Activated CD4-positive, CD25-positive, alpha-beta regulatory T cell treated with anti-CD3 and anti-CD28 coated beads, Interleukin-2, amount 50 U/mL, for 16 hours (primary cell): Measurements from ENCODE around the gene AMPH.

ENCODE experiments used
- DNase-seq: peaks from one replicate; pipeline ENCODE4 v3.0.0-alpha.2; 2020; ENCODE audit warnings: low read depth, low spot score

The AMPH gene

DNA sequence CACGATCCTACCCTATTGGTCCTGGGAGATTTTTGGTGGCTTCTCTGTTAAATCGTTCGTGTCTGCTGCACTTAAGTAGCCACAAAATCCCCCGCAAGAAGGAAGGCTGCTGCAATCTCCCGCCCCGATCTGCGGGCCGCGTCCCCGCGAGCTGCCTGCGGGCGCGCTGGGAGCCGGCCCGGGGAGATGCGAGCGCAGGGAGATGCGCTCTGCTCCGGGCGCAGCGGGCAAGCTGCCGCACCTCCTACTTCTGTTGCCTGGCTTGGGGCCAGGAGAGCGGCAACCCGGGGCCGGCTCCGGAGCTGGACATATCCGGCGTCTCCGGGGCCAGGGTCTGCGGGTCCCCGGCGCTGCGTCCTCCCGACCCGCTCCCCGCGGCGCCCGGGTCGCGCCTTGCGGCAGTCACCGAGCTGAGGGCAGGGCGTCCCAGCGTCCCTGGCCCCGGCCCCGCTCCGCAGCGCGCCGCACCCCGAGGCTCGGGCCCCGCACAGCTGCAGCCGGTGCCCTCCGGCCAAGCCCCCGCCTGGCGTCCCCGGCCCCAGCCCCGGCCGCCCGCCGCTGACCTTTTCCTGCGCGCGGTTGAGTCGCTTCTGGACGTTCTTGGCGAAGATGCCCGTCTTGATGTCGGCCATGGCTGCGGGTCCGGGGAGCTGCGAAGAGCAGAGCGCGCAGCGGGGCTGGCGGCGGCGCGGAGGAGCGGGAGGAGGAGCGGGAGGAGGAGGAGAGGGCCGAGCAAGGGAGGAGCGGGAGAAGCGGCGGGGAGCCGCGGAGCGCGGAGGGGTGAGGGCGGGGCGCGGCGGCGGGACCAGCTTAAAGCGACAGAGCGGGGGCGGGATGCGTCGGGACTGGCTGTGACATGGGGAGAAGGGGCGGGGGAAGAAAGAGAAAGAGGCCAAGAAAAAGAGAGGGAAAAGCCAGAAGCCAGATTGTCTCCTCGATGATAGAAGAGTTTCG is at the start of gene AMPH:
Gene AMPH, minus strand, starts transcription at position 654 of the 954 bp plus-strand sequence. Its CDS starts 22 bp downstream, at position 632.
- no peak for DNase-seq

DNA sequence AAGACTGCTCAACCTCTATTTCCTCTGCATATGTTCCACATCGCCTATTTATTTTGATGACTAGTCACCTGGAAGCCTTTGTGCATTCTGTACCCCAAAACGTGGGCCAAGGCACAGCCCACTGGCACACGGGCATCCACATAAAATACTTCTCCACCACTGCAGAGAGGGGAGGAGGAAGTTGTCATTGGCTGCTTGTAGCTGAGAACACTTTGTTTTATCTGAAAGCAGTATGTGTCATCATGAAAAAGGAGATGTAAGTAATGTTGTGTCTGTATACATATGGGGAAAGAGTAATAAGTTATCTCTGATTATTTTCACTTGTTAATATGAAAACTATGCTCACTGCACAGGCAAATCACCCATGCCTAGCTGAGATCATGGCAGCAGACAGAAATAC is 48.2 kb upstream of the AMPH start:
- no peak for DNase-seq

DNA sequence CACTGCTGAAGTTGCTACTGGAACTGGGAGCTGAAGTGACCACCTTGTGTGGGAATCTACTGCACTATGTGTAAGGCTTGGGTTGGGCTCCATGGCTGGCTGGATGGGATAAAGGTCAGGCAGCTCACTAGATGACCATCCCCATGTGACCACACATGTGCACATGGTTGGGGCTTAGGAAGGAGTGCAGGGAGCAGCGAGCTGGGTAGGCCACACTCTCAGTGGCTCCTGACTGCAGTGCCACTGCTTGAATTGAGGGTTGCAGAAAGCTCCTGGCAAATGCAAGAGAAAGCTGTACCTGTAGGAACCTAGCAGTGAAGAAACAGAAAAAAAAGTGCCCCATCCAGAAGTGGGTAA is 47.5 kb upstream of the AMPH start:
- no peak for DNase-seq

DNA sequence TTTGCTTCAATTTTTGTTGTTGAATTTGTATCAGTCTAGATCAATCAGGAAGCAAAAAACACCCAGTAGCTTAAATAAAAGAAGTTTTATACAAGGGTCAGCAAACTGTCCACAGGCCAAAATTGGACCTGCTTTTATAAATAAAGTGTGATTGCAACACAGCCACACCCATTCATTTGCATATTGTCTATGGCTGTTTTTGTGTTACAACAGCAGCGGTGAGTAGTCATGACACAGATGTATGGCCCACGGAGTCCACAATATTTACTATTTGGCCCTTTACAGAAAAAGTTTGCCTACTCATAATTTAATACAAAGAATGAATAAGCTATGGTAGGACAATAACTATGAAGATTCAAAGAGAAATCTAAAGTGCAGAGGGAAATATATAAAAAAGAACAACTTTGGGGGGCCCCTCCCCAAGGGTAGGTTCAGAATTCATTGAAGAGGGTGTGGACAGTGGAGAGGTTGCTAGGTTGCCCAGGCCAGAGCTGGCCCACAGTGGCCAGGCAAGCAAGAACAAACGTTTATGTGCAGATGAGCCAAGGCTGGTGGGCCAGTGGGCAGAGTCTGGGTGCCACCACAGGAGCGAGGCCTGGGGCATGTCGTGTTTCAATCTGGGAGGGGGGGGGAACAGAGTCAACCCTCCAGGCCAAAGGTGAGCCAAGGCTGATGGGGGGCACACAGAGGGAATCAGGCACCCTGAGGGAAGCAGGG is 47.0 kb upstream of the AMPH start:
- DNase-seq: no peak

DNA sequence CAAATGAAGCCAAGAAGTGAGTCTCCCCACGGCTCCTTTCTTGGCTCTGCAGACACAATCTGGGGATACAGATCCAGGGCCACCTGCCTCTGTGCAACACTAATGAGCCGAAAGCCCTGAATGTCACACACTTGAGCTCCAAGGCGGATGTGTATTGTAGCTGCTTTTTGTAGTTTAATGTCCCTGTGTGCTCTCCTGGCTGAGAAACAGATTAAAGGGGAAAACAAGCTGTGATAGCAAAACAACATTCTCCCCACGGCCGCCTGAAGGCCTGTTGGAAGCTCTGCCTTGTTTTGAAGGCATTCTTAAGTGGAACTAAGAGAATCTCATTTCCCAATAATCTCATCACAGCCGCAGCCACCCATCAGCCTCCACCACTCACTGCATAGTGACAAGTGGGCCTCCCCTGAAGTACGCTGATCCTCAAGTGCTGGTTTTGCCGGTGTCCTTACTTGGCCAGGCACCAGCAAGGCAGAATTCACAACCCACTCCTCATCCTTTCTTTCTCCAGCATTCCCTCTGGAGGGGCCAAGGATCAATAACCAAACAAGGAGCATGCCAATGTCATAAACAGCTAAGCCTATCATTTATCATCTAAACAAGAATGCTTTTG is 44.4 kb upstream of the AMPH start:
- DNase-seq: no peak

DNA sequence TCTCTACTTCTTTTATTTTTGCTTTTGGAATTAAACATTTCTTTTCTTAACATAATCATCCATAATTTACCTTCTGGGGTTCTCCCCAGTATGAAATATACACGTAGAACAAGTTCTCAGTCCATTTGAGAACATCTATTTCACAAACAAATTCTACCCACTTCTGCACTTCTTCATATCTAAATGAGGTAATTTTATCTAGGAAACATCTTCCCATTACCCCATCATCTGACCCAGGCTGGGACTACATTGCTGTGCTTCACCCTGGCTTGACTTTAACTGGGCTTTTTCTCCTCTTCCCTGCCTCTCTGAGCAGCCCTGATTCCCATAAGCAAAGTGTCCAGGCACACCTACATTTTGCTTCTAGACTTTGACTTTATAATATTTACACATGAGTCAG is 43.3 kb upstream of the AMPH start:
- DNase-seq: no peak

DNA sequence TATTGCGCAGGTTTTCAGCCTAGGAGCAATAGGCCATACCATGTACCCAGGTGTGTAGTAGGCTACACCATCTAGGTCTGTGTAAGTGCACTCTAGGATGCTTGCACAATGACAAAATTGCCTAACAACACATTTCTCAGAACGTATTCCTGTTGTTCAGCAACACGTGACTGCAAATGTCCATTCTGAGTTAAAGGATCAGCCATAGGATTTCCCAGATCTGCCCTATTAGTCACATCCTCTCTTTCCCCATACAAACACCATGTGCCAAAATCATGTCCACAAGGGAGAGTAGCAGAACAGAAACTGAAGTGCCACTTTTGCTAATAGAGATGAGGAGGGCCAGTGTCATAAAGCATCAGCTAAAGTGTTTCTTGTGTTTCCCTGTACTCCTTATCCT is 42.6 kb upstream of the AMPH start:
- no peak for DNase-seq

DNA sequence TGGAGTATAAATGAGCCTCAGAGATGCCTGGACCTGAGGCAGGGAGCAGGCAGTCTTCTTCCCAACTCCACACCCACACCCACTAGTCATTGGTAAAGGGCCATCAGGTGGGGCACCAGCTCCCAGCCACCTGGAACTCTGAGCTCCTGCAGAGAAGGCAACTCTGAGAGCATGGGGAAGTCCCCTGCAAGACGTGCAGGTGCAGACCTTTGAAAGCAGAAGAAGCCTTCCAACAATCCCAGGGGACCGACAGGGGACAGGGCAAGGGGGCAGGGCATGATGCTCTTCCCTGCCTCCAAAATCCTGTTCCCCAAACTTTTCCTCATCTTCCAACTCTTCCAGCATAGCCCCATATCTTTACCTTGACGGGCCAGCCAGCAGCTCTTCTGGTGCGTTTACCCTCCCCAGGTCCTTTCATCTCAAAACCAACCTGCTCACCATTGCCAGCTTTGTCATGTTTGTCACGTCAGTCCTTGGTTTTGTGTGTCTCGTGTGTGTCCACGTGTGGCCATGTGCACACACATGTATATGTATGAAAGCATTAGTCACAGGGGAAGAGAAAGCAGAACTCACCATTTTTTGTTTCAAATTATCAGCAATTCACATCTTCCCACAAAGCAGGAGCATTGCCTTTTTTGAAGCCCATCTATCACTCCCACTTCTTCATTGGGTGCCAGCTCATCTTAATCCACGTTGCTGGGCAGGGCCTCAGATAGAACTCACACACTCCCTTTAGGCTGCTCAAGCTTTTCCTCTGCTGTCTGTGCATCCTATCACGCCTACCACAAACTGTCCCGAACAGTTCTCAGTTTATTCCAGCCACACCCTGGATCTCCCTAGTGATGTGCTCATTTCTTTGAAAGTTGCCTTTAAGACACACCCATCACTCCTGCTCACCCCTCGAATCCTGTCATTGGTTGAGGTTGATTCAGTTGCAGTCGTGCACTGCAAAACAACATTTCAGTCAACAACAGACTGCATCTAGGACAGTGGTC is 41.0 kb upstream of the AMPH start:
- DNase-seq: no peak

DNA sequence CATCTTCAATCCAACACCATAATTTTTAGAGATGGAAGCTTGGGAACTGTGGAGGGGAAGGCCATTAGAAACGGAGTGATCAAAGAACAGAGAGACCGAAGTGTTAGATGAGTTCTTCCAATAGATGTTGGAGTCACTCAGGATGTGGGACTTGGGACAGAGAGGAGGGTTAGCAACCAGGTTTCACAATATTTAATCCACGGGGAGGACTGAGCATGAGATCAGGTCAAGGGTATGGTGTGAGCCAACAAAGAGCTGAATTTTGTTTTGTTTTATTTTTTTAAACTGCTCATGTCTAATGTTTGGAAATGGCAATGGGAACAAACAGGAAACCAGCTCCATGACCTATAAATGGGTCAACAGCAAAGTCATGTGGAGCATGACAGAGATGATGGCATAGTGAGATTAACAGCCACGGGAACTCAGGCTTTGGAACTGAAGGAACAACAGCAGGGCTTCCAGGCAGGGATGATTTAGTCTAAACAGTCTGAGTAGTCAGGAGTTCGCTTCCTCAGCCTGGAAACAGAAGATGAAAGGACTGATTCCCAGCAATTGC is 38.9 kb upstream of the AMPH start:
- no peak for DNase-seq

DNA sequence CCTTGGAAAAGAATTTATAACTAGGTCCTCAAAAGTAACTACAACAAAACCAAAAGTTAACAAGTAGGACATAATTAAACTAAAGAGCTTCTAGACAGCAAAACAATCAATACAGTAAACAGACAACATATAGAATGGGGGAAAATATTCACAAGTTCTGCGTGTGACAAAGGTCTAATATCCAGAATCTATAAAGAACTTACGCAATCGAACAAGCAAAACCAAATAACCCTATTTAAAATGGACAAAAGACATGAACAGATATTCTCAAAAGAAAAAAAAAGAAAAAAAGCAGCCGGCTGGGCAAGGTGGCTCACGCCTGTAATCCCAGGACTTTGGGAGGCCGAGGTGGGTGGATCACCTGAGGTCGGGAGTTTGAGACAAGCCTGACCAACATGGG is 33.8 kb upstream of the AMPH start:
- no peak for DNase-seq

DNA sequence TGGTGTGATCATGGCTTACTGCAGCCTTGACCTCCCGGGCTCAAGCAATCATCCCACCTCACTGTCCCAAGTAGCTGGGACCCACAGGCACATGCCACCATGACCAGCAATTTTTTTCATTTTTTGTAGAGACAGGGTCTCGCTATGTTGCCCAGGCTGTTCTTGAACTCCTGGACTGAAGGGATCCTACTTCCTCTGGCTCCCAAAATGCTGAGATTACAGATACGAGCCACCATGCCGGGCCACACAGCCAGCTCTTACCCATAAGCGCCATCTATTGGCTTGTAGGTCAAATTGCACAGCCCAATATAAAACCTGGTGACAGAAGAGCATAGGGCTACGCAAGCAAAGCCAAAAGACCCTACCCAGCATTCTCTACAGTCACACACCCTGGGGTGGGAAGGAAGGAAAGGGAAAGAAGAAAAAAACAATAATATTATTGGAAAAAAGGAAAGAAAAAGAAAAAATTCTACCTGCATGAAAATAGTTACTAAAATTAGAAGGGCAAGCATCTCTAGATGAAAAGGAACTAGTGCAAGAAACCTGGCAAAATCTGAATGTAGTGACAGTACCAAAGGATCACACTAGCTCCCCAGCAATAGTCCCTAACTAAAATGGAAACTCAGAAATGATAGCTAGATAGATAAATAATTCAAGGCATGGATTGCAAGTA is 29.4 kb upstream of the AMPH start:
- DNase-seq: no peak

DNA sequence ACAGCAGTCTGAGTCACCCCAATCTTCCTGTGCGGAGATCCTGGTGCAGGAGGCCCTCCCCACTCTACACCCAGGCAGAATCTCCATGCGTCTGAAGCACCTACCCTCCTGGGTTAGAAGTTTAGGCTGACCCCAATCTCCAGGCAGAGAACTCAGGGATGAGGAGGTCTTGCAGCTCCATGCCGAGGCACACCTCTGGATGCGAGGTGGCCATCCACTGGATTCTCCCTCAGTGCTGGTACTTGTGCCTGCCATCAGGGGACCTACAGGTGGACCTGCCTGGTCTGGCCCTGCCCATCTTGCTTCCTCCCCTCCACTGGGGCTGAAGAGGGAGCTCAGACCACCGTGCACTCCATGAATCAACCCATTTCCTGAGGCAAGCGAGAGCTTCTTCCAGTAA is 28.8 kb upstream of the AMPH start:
- no peak for DNase-seq

DNA sequence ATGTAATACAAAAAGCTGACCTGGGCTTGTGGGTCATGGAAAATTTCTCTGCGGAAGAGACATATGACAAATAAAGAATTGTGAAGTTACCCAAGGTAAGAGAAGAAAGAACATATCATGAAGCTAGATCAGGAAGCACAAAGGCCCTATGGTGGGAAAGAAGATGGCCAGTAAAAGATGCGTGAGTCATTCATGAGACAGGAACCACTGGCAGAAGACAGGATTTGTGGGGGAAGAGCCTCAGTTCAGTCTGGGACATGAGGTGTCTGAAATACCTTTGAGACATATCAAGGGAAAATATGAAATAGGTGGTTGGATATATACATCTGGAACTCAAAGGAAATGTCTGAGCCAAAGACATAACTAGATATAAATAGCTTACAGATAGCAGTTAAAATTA is 27.7 kb upstream of the AMPH start:
- DNase-seq: no peak

DNA sequence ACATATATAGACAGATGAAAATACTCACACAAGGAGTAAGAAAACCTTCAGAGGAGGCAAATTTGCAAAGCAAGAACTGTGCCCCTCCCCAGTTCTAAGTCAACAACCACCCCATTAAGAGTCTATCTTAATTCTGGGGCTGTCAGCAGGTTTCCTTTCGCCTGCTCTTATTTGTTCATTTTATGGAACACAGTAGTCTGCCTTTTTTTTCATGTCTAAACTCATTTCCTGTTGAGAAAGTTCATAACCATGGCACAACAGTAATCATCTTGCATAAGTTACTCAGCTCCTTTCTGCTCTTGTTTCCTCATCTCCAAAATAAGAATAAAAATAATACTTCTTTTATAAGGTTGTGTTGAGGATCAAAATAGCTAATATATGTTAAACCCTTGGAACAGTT is 25.8 kb upstream of the AMPH start:
- DNase-seq: no peak

DNA sequence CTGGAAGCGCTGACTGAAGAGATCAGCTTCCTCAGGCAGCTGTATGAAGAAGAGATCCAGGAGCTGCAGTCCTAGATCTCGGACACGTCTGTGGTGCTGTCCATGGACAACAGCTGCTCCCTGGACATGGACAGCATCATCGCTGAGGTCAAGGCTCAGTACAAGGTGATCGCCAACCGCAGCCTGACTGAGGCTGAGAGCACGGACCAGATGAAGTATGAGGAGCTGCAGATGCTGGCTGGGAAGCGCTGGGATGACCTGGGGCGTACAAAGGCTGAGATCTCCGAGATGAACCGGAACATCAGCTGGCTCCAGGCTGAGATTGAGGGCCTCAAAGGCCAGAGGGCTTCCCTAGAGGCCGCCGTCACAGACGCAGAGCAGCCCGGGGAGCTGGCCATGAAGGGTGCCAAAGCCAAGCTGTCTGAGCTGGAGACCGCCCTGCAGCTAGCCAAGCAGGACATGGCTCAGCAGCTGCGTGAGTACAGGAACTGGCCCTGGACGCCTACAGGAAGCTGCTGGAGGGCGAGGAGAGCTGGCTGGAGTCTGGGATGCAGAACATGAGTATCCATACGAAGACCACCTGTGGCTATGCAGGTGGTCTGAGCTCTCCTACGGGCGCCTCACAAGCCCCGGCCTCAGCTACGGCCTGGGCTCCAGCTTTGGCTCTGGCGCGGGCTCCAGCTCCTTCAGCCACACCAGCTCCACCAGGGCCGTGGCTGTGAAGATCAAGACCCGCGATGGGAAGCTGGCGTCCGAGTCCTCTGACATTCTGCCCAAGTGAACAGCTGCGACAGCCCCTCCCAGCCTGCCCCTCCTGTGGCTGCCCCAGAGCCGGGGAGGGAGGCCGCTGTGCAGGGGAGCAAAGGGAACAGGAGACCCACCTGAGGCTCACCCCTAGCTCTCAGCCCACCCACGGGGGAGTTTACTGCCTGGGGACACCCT is 24.9 kb upstream of the AMPH start:
- DNase-seq: no peak

DNA sequence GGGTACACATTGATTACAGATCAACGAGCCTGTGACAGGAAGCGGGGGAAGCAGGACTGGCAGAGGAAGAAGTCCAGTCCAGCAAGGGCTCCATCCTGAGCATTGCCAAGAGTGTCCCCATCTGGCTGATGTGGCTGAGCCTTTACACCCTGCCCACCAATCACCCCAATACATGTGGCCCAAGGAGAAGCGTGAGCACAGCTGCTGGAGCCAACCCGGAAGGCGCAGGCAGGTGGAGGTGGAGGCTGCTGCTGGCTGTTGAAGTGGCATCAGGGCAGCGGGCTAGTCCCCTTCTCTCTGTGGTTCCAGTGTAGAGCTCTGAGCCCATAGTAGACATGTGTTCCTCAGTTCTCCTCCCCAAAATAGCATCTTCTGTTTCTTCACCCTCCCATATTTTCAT is 6.8 kb upstream of the AMPH start:
- no peak for DNase-seq

DNA sequence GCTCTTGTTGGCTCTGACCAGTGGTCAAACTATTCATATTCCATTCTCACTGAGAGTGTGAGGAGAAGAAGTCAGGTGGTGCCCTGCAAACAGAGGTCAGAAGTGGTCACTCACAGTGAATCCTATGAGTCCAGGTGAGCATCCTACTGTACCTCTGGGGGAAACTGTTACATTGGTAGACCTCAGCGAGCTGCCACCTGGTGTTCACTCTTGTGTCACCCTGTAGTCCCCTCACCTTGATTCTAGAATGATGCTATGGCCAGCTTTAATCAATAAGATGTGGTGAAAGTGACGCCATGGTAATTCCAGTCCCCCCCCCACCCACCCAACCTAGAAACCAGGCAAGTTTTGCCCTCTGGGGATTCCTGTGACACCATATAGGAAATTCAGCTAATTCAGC is 1.2 kb upstream of the AMPH start:
- DNase-seq: no peak

DNA sequence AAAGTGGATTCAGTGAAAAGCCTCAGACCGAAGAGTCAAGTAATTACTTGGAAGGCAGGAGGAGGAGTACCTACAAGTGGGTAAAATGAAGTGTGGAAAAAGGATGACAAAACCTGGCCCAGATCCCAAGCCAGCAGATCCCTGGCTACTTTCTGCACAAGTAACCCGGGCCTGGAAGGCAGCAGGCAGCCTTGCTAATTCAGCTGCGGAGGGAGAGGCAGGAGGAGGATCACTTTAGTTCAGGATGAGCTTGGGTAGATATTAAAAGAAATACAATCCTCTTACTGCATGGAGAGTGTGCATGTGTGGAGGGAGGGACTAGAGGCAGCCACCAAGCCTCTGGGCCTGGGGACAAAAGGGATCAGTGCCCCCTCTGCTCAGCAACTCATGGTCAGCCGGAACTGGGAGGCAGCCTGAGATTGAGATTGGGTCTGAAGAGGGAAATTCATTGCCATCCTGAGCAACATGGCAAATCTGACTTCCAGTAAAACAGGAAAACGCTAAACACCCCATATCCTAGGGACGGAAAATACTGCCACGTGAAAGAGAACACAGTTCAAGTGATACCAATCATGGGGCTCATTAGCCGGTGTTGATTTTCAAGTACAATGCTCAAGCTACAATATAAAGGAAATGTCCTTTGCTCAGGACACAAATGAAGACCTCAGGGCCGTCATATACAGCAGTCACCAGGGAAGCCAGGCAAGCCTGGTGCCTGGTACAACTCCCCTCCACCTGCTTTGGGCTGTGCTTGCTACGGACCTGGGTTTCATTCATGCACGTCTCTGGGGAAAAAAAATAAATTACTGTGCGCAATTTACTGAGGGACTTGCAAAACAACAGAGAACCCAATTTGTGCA is 1.3 kb downstream of the AMPH start:
- DNase-seq: no peak
